Right lobe of liver (tissue), 6 donors: ENCODE measurements around the gene E2F2. TPM values are rescaled to one million over a fixed set of nuclear protein-coding genes. Genes with fewer than 3 reads are reported as not detected.

Experiments
- ATAC-seq, 4 donors: fragments of 200-7000 bp; cut with Tn5 transposase; one replicate each; pipeline ENCODE4 v1.9.1; 2020; ENCODE audit warnings: mild to moderate bottlenecking in 4 of 4, moderate library complexity in 4 of 4
- DNase-seq, 3 donors: peaks; one replicate each; pipeline ENCODE4 v3.0.0-alpha.2; 2020
- H3K27ac ChIP-seq, 3 donors: fragments of 200-600 bp; one replicate each; pipeline ENCODE4 v1.8.0; 2022
- H3K27me3 ChIP-seq, 2 donors: fragments of 200-600 bp; one replicate each; pipeline ENCODE4 v1.8.0; 2022
- H3K36me3 ChIP-seq, 4 donors: fragments of 200-600 bp; sonication (generic) in 1 of 4; one replicate each; pipeline versions ENCODE4 v1.5.1 to v1.8.0; 2017 to 2022; ENCODE audit warnings: control low read depth in 1 of 4
- H3K4me1 ChIP-seq, 4 donors: fragments of 200-600 bp; sonication (generic) in 1 of 4; one replicate each; pipeline versions ENCODE4 v1.5.1 to v1.8.0; 2017 to 2022; ENCODE audit warnings: control low read depth in 1 of 4
- H3K4me3 ChIP-seq, 3 donors: fragments of 200-600 bp; one replicate each; pipeline ENCODE4 v1.8.0; 2022
- H3K9me3 ChIP-seq, 4 donors: fragments of 200-600 bp; sonication (generic) in 1 of 4; one replicate each; pipeline versions ENCODE4 v1.5.1 to v1.8.0; 2017 to 2022; ENCODE audit warnings: control low read depth in 1 of 4
- CTCF ChIP-seq, 4 donors: fragments of 200-600 bp in 3 of 4; fragments of 450-650 bp in 1 of 4; IDR thresholded peaks; one replicate each; pipeline versions ENCODE4 v1.5.1 to v1.8.0; 2016 to 2022; ENCODE audit warnings: antibody characterized with exemption in 4 of 4, mild to moderate bottlenecking in 2 of 4
- POLR2A ChIP-seq: fragments of 450-650 bp; IDR thresholded peaks from one replicate; pipeline ENCODE4 v1.6.1; 2017; ENCODE audit warnings: antibody characterized with exemption, mild to moderate bottlenecking
- WGBS: methylation state at CpG from one replicate; pipeline ENCODE4 v1.1.6; 2018; ENCODE audit warnings: low coverage, low lambda C conversion rate; ENCODE audit not compliant: insufficient coverage; ENCODE audit errors: missing lambda C conversion rate; 5-methylcytosine and 5-hydroxymethylcytosine counted together
- intact Hi-C, 2 donors: fragments of 100-400 bp; cut with DNase I; formaldehyde crosslinking; loops; one replicate each; pipeline versions ENCODE4 v1.11.2 to v1.14.1; 2022
- total RNA-seq, 6 experiments: library from RNA; depleted of rRNA in 2 of 6; stranded (reverse); fragments of >200 nt in 2 of 6; fragmentation: NEBNext Ultra II Directional in 3 of 6; extraction: Animal tissue kit (Norgen Biotek cat#: 25700) in 3 of 6; gene quantifications; one replicate each; pipeline versions ENCODE4 v1.1.0 to v1.2.4, GENCODE V29; 2016 to 2023
- donor health status: DM: no; HTN: yes; CAD: no.
- donor health status: DM: no; HTN: no; CAD: no.
- donor health status: DM: no; HTN: no; CAD: no.
- donor health status: DM: no; HTN: yes; CAD: no.
- donor health status: DM: no; HTN: yes; CAD: no.

Gene E2F2
- total RNA-seq, 6 experiments from 2014 or later: 0.18 to 1.2 (median 0.70) TPM

- Histone ChIP-seq H3K27ac (no peak overlapping the region), H3K4me1 (peaks cover 0 to 18% (median 6%) of the 10 kb centered on the region in 4 donors), H3K4me3 (no peak overlapping the region), H3K9me3 (no peaks in the 10 kb centered on the region), H3K27me3 (no peaks in the 10 kb centered on the region), H3K36me3 (no peaks in the 10 kb centered on the region)
- WGBS: 44% methylated on average over 5 of the region's 8 CpGs
- ATAC-seq: no peak
- no peak for DNase-seq
- TF ChIP-seq CTCF (IDR thresholded peaks at IDR 0.05) (no peak), POLR2A (no peak)
- intact Hi-C loops: no loop called here
Measured at GRCh38 chr1:23529146-23530086, 1.6 kb downstream of the E2F2 start.

- peak; percentile 85 to 90 (median 88) for DNase-seq
- 7% methylated on average over 5 of the region's 9 CpGs for WGBS
- TF ChIP-seq CTCF (IDR thresholded peaks at IDR 0.05): peak in 1 of 4 donors; percentile 10
- TF ChIP-seq POLR2A: no peak
- no peaks in the 10 kb centered on the region for H3K9me3 ChIP-seq
- peak overlapping the region in 1 of 3 donors; percentile 21 for H3K27ac ChIP-seq
- peak; percentile 74 to 84 (median 76) for ATAC-seq
- peaks cover 0 to 18% (median 6%) of the 10 kb centered on the region in 4 donors for H3K4me1 ChIP-seq
- no peak overlapping the region for H3K4me3 ChIP-seq
- H3K27me3 ChIP-seq: no peaks in the 10 kb centered on the region
- H3K36me3 ChIP-seq: no peaks in the 10 kb centered on the region
- intact Hi-C loops: no loop called here
Measured at GRCh38 chr1:23528250-23528978, 2.6 kb downstream of the E2F2 start.

GRCh38 chr1:23527900-23528249, 3.2 kb downstream of the E2F2 start:
- Histone ChIP-seq H3K27me3 (no peaks in the 10 kb centered on the region), H3K36me3 (no peaks in the 10 kb centered on the region), H3K4me1 (peaks cover 0 to 18% (median 6%) of the 10 kb centered on the region in 4 donors), H3K4me3 (no peak overlapping the region), H3K27ac (no peak overlapping the region), H3K9me3 (no peaks in the 10 kb centered on the region)
- DNase-seq: no peak
- 54% methylated on average over 4 of the region's 6 CpGs for WGBS
- ATAC-seq: no peak
- intact Hi-C loops: no loop called here
- TF ChIP-seq CTCF (IDR thresholded peaks at IDR 0.05) (no peak), POLR2A (no peak)

- H3K4me3 ChIP-seq: no peak overlapping the region
- ATAC-seq (no peak), DNase-seq (no peak)
- no peaks in the 10 kb centered on the region for H3K36me3 ChIP-seq
- peaks cover 0 to 18% (median 6%) of the 10 kb centered on the region in 4 donors for H3K4me1 ChIP-seq
- TF ChIP-seq POLR2A: no peak
- no peak for TF ChIP-seq CTCF (IDR thresholded peaks at IDR 0.05)
- no peaks in the 10 kb centered on the region for H3K27me3 ChIP-seq
- no peaks in the 10 kb centered on the region for H3K9me3 ChIP-seq
- intact Hi-C loops: no loop called here
- WGBS: 100% methylated on average over 1 of the region's 7 CpGs
- no peak overlapping the region for H3K27ac ChIP-seq
Measured at GRCh38 chr1:23527366-23527765, 3.7 kb downstream of the E2F2 start.
